ENCODE data around the gene CRLF1.
"Not testable (repeated sequence)": the region's sequence is repeated elsewhere in the genome, so short reads cannot be mapped to it uniquely, and the experiment has no call there.

Gene CRLF1

DNA sequence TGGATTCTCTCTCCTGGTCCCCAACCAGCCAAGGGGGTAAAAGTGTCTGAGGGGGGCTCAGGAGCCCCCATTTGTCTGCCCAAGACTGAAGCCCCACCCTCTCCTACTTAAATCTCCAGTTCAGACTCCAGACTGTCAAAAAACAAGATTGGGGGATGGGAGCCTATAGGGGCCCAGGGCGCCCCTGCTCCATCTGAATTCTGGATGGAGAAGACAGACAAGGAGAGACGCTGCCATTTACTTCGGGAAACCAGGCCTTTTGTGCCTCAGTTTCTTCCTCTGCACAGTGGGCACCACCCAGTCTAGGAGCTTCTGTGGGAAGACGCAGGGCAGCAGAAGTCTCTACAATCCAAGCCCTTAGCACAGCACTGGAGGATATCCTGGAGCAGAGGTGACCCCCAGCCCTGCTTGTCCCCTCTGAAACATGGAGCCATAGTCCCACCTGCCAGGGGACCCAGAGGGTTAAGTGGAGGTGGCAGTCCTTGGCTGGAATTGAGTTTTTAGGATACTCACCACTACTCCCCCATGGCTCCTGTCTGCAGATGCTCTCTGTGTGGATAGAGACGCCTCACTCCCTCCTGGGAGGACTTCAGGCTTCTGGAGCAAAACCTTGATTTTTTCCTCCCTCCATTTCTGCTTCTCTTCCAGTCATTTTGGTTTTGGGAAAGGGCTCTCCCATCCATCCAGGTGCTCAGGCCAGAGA, 1.7 kb upstream of the CRLF1 start:
- no peak for DNase-seq

DNA sequence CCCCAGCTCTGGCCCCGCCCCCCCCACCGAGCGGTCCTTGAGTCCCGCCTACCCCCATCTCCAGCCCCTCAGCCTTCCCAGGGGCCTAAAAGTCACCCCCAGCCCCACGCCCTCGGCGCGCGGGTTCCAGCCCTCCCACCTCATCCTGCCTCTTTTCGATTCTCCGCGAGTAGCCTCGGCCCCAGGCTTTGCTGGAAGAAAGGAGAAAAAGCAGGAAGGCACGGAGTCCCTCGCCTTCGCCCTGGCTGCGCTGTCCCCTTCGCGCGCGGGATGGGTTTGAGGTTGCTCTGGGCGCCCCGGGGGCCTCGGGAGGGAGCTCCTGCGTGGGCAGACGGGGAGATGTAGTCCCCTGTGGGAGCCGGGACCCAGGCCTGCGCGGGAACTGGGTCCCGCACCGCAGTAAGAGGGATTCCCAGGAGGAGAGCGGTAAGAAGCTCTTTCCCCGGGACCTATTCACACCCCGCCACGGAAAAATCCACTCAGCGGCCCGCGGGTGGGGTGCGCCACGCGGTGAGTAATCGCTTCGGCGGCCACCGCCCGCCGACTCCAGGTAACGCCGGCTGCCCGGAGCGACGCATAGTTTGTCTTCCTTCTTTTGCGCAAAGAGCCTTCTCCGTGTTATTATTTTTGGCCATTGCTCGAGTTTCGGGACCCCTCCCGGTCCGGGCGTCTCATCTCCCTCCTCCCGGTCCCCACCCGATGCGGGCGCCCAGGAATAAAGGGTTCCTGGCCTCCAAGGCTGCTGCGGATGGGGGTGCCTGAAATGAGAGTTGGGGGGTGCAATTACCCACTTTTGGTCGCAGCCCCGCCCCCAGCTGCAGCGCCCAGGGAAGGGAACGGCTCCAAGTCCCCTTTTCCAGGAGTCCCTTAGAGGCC, 865 bp upstream of the CRLF1 start:
- no peak for DNase-seq

- no peak for DNase-seq
Observed at GRCh38 chr19:18605546-18606280, 886 bp downstream of the CRLF1 start.

DNA sequence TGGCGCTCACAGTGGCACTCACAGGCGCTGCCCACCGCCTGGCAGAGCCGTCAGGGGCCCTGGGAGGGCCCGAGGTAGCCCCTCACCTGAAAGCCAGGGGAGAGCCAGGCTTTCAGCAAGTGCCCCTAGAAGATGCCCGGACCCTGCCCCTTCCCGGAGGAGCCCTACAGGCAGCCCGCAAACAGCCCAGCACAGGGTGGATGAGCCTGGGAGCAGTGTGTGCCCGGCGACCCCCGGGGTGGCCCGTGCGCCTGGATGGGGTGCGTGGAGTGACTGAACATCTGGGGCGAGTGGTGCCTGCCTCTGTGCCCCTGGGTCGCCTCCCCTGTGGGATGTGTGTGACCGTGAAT, 1.4 kb downstream of the CRLF1 start:
- no peak for DNase-seq

GRCh38 chr19:18604820-18605159, 1.8 kb downstream of the CRLF1 start:
- DNase-seq: no peak

GRCh38 chr19:18603958-18604819, 2.4 kb downstream of the CRLF1 start:
- DNase-seq: no peak

GRCh38 chr19:18603255-18603957, 3.2 kb downstream of the CRLF1 start:
- DNase-seq: peak; percentile 69

DNA sequence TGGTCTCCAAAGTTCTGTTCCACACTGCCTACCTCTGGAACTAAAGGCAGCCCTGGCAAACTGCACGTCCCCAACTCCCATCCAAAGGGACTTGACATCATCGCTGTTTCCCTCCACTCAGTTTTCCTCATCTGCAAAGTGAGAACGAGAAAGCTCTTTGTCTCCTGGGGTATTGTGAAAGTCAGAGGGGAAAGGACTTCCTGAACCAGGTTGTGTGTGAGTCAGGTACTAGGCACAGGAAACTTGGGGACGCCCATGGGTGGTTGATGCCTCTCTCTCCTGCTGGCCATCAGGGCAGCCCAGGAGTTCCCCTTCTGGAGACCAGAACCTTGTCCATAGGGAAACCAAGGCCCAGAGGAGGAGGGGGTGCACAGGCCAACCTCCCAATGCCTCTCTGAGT, 4.7 kb downstream of the CRLF1 start:
- no peak for DNase-seq

GRCh38 chr19:18600692-18601397, 5.8 kb downstream of the CRLF1 start:
- DNase-seq: not testable (repeated sequence)

DNA sequence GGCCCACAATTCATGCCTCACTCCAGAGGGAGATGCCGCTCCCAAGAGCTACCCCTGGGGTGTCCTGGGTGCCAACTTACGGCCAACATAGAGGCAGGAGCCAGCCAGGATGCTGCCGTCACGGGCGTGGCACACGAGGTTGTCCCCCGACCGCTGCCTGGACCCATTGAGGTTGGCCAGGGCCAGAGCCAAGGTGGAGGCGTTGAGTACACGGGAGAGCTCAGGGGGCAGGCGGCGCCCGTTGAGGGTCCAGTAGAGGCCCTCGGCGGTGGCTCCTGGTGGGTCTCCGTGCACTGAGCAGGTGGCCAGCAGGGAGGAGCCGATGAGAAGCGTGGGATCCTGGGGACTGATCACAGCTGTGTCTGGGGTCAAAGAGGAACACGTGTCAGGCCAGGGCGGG, 7.1 kb downstream of the CRLF1 start:
- DNase-seq: no peak

DNA sequence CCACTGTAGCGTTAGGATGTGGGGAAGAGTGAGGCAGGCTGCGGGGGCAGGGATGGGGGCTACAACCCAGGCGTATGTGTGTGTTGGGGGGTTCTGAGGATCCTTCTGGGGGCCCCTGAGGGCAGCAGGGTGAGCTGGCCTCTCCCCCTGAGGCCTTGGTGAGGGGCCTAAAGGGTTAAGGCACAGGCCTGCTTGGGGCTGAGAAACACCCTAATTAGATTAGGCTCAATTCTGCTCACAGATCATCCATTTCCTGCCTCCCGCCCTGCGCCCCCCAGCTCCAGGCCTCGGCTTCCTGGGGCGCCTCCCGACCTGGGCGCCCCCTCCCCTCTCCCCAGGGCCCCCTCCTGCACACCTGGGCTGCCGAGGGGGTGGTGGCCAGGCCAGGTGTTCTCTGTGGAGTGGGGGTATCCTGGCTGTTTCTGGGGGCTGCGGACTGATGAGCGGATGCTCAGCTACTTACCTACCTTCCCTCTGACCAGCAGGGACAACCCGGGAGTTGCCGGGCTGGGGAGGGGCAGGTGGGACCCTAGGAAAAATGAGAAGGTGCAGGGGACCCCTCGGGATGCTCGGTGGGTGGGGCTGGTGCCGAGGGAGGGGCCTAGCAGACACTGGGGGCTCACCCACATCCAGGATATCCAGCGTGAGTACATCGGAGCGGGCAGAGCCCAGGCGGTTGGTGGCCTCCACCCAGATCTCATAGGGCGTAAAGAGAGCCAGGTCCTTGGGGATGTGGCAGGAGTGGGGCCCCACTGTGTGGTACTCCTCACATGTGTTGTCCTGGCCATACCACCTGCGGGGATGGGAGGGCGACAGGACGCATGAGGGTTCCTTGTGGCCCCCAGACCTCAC, 8.6 kb downstream of the CRLF1 start:
- no peak for DNase-seq

DNA sequence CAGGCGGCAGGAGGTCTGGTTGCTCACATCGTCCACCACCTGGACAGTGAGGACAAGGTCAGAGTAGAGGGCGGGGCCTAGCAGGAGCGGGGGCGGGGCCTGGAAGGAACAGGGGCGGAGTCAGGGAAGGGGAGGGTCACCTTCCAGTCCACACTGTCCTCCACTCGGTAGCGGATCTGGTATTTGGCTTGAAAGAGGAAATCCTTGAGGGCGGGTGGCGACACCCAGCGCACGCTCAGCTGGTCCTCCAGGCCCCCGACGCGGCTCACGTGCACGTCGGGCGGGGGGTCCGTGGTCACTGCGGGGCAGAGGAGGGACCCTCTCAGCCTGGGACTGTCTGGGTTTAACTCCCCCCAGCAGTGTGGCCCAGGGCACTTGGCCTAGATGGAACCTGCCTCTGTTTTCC, 9.8 kb downstream of the CRLF1 start:
- DNase-seq: peak; percentile 82

DNA sequence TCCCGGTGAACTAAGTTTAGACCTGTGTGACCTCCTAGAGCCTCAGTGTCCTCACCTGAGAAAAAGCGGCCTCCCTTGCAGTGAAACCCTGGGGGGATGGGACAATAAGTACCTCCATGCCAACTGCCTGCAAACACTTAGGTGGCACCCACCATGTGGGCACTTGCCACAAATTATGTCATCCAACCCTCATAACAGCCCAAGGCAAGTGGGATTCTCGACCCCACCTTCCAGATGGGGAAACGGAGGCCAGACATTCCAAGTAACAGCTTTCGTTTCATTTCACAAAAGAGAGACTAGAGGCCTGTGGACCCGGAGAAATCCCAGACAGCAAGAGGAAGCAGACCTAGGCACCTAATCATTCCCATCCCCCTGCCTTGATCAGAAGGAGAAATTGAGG, 11.1 kb downstream of the CRLF1 start:
- DNase-seq: no peak

DNA sequence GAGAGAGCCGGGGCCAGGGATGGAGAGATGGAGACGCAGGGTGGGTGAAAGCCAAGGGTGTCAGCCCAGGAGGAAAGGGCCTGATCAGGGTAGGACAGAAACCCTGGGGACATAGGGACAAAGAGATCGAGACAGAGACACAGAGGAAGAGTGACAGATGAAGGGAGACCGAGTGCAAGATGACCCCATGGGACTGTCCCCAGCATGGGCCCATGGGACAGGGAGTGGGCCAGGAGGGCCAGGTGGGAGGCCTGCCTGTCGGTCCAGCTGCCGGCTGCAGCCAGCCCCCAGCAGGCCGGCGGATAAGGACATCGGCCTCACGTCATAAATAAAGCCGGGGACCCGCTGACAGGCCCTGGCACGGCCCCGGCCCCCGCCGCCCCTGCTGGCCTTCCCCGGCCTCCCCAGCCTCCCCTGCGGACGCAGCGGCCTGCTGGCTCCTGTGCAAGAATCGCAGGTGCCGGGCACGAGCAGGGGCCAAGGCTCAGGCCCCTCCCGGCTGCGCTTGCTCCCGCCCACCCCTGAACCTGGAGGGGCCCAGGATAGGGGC, 11.7 kb downstream of the CRLF1 start:
- DNase-seq: no peak

DNA sequence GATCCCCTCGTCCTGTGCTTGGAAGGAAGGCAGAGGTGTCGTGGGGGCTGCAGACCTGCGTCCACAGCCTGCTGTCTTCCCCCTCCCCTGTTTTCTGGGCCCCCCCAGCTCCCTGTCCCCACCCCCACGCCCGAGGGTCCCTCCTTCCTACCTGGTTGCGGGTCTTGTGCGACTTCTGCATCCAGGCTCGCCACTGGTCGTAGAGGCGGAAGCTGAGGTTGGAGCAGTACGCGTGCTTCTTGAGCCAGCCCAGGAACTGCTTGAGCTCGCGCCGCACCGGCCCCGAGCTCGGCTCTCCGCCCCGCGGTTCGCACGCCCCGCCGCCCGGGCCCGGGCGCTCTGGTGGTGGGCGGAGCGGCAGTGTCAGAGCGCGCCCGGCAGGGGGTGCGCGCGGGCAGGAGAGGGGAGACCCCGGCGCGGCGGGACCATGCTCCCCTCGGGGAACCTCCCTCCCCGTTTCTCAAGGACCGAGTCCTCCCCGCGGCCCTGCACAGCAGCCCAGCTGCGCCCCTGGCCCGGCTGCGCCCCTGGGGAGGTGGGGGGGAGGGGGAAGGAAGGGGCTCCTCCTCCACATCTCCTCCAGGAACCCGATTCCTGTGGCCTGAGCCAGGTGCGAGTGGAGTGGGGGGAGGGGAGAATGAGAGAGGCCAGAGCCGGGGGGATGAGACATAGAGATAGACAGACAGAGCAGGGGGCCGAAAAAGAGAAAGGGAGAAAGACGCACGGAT, 12.3 kb downstream of the CRLF1 start:
- peak; percentile 87 for DNase-seq

GRCh38 chr19:18593367-18594095, 13.1 kb downstream of the CRLF1 start:
- DNase-seq: peak; percentile 22

DNA sequence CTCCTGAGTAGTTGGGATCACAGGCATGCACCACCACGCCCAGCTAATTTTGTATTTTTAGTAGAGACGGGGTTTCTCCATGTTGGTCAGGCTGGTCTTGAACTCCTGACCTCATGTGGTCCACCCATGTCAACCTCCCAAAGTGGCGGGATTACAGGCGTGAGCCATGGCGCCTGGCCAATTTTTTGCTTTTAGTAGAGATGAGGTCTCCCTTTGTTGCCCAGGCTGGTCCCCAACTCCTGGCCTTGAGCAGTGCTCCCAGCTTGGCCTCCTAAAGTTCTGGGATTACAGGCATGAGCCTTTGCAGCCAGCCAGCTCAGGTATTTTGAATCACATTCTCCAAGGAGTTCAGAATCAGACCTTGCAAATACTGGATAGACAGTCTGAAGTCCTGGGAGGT, 13.9 kb downstream of the CRLF1 start:
- not testable (repeated sequence) for DNase-seq

GRCh38 chr19:18591735-18592385, 14.7 kb downstream of the CRLF1 start:
- no peak for DNase-seq
